Smooth muscle cell (in vitro differentiated cells): Measurements from ENCODE around the gene PPP1R7. TPM values are rescaled to one million over a fixed set of nuclear protein-coding genes. Genes with fewer than 3 reads are reported as not detected.

Source experiments
- DNase-seq: peaks from one replicate; lab custom pipeline; 2025; ENCODE audit not compliant: unreplicated experiment; lab: John Stamatoyannopoulos, UW
- H2AFZ ChIP-seq: fragments of 200-600 bp; sonication (generic); 2 replicates; pipeline ENCODE4 v1.6.0; 2016; ENCODE audit warnings: antibody characterized with exemption, low read depth, mild to moderate bottlenecking
- H3F3A ChIP-seq: fragments of 200-600 bp; sonication (generic); 2 replicates; pipeline ENCODE4 v1.6.0; 2017; ENCODE audit warnings: antibody characterized with exemption, low read depth
- H3K27ac ChIP-seq: fragments of 200-600 bp; sonication (generic); 2 replicates; pipeline ENCODE4 v1.5.1; 2016; ENCODE audit warnings: low read depth, mild to moderate bottlenecking
- H3K27me3 ChIP-seq: fragments of 200-600 bp; sonication (generic); 2 replicates; pipeline ENCODE4 v1.6.1; 2016; ENCODE audit warnings: low read depth, mild to moderate bottlenecking
- H3K36me3 ChIP-seq: fragments of 200-600 bp; sonication (generic); 2 replicates; pipeline ENCODE4 v1.5.1; 2016; ENCODE audit warnings: low read depth
- H3K4me1 ChIP-seq: fragments of 200-600 bp; sonication (generic); 2 replicates; pipeline ENCODE4 v1.5.1; 2016; ENCODE audit warnings: low read depth
- H3K4me2 ChIP-seq: fragments of 200-600 bp; sonication (generic); 2 replicates; pipeline ENCODE4 v1.6.0; 2016; ENCODE audit warnings: mild to moderate bottlenecking
- H3K4me3 ChIP-seq: fragments of 200-600 bp; sonication (generic); 2 replicates; pipeline ENCODE4 v1.5.1; 2016; ENCODE audit warnings: mild to moderate bottlenecking
- H3K79me2 ChIP-seq: fragments of 200-600 bp; sonication (generic); 2 replicates; pipeline ENCODE4 v1.6.0; 2016; ENCODE audit warnings: low read depth, mild to moderate bottlenecking
- H3K9ac ChIP-seq: fragments of 200-600 bp; sonication (generic); 2 replicates; pipeline ENCODE4 v1.6.0; 2016; ENCODE audit warnings: low read depth
- H3K9me3 ChIP-seq: fragments of 200-600 bp; sonication (generic); replicated peaks from 2 replicates; pipeline ENCODE4 v1.5.1; 2016; ENCODE audit warnings: low read depth
- H4K20me1 ChIP-seq: fragments of 200-600 bp; sonication (generic); 2 replicates; pipeline ENCODE4 v1.6.0; 2016; ENCODE audit warnings: low read depth
- WGBS: methylation state at CpG from one replicate; pipeline ENCODE4 v1.1.7; 2016; ENCODE audit warnings: low lambda C conversion rate; 5-methylcytosine and 5-hydroxymethylcytosine counted together
- polyA plus RNA-seq: library from polyadenylated mRNA; unstranded; fragments of >200 nt; fragmentation: Nextera tagmentation; extraction: Ambion mirVana; gene quantifications from 2 replicates; pipeline ENCODE4 v1.2.1, GENCODE V29; 2016
- total RNA-seq: library from RNA; depleted of rRNA; stranded (reverse); fragments of >200 nt; gene quantifications from 2 replicates; pipeline ENCODE4 v1.2.3, GENCODE V29; 2014
- TF ChIP-seq, protein P1 (sequence below): fragments of 200-600 bp; sonication (generic); IDR thresholded peaks from 2 replicates; pipeline ENCODE4 v1.5.1; 2017; ENCODE audit warnings: borderline replicate concordance, mild to moderate bottlenecking, antibody characterized with exemption; ENCODE audit not compliant: insufficient read depth, poor library complexity, severe bottlenecking

Gene PPP1R7
- total and polyA plus RNA-seq, 2 experiments from 2014 or later = 54.3 to 74.9 TPM

DNA sequence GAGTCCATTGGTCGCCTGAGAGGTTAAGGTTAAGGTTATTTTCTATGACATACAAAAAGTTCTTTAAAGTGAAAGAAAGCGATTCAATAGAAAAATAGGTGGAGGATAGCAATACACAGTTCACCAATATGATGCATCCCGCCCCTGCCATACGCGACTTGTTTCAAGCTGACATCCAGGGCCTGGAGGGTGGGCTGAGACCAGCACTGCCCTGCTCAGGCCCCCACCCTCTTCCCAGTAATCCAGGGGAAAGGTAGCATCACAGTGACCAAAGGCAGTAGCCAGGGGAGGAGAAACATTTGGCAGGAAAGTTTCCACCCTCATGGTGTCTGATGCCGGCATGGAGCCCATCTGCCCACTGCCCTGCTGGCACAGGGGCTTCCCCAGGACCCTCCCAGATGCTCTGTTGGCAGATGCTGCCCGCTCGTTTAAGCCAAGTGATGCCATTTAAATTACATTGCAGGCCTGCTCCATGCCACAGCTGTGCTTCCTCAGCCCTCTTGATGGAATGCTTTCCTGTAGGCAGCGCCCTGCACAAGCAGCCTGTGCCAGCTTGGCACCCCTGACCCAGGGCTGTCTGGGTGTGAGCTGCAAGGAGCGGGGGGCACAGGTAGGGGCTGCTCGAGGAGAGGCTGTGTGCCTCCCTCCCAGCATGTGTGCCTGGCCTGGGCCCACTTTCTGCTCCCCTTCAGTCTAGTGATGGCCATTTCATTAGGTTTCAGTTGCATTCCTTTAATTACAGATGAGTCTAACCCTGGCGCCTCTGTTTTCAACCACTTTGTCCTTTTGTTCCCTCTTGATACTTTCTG lies 27.5 kb downstream of the PPP1R7 start:
- no peaks in the 10 kb centered on the region for H3K36me3 ChIP-seq
- H3K9me3 ChIP-seq = no peaks in the 10 kb centered on the region
- H3K4me2 ChIP-seq = no peak overlapping the region
- H2AFZ ChIP-seq = no peak overlapping the region
- no peak overlapping the region for H3K9ac ChIP-seq
- no peak overlapping the region for H3K27ac ChIP-seq
- H3K4me1 ChIP-seq = no peaks in the 10 kb centered on the region
- H3K79me2 ChIP-seq = no peaks in the 10 kb centered on the region
- TF ChIP-seq, protein P1, sequence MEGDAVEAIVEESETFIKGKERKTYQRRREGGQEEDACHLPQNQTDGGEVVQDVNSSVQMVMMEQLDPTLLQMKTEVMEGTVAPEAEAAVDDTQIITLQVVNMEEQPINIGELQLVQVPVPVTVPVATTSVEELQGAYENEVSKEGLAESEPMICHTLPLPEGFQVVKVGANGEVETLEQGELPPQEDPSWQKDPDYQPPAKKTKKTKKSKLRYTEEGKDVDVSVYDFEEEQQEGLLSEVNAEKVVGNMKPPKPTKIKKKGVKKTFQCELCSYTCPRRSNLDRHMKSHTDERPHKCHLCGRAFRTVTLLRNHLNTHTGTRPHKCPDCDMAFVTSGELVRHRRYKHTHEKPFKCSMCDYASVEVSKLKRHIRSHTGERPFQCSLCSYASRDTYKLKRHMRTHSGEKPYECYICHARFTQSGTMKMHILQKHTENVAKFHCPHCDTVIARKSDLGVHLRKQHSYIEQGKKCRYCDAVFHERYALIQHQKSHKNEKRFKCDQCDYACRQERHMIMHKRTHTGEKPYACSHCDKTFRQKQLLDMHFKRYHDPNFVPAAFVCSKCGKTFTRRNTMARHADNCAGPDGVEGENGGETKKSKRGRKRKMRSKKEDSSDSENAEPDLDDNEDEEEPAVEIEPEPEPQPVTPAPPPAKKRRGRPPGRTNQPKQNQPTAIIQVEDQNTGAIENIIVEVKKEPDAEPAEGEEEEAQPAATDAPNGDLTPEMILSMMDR = no peak
- H3K27me3 ChIP-seq = no peaks in the 10 kb centered on the region
- no peaks in the 10 kb centered on the region for H4K20me1 ChIP-seq
- DNase-seq = no peak
- WGBS = 98% methylated on average over 12 of the region's 12 CpGs
- H3K4me3 ChIP-seq = no peak overlapping the region
- no peaks in the 10 kb centered on the region for H3F3A ChIP-seq

DNA sequence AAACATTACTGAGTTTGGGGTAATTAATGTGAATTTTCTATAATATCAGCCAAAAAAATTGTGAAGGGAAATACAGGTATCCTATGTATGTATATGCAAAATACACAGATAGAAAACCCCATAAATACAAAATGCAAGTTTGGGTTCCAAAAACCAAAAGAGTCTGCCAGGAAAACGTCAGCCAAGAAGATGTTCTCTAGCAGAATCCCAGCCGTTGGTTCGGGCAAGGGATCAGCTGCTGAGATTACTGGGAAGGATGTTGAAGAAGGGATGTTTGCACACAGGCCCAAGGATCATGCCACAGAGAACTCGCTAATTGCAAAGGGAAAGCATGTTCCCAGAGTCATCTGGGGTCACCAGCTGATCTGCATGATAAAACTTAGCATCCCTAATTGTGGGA lies 28.7 kb downstream of the PPP1R7 start:
- no peaks in the 10 kb centered on the region for H3K9me3 ChIP-seq
- no peaks in the 10 kb centered on the region for H3K27me3 ChIP-seq
- H3K4me3 ChIP-seq = no peak overlapping the region
- no peaks in the 10 kb centered on the region for H3F3A ChIP-seq
- TF ChIP-seq, protein P1 = no peak
- H4K20me1 ChIP-seq = no peaks in the 10 kb centered on the region
- no peaks in the 10 kb centered on the region for H3K4me1 ChIP-seq
- H3K27ac ChIP-seq = no peak overlapping the region
- H3K9ac ChIP-seq = no peak overlapping the region
- WGBS = 93% methylated on average over 4 of the region's 4 CpGs
- H2AFZ ChIP-seq = no peak overlapping the region
- H3K79me2 ChIP-seq = no peaks in the 10 kb centered on the region
- no peaks in the 10 kb centered on the region for H3K36me3 ChIP-seq
- H3K4me2 ChIP-seq = no peak overlapping the region
- DNase-seq = no peak

DNA sequence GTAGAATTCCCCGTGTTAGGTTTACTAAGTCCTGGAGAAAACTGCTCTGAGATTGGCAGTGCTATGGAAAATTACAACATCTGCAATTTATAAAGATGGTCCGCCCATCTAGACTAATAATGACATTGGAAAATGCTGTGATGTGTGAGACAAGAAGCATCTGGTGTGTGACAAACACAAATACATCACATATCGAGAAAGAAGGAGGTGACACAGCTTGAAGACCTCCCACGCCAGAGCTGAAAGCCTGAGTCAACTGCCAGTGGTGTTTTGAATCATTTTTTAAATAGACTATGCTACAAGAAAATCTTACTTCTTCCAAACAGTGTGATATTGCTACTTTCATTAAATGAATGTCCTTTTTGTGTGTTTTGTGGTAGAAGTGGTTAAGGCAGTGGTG lies 29.6 kb downstream of the PPP1R7 start:
- TF ChIP-seq, protein P1 = no peak
- no peaks in the 10 kb centered on the region for H3K4me1 ChIP-seq
- no peak for DNase-seq
- no peaks in the 10 kb centered on the region for H3K36me3 ChIP-seq
- no peak overlapping the region for H3K27ac ChIP-seq
- H4K20me1 ChIP-seq = no peaks in the 10 kb centered on the region
- no peaks in the 10 kb centered on the region for H3K27me3 ChIP-seq
- no peak overlapping the region for H3K4me3 ChIP-seq
- WGBS = 76% methylated on average over 4 of the region's 4 CpGs
- no peak overlapping the region for H3K9ac ChIP-seq
- no peaks in the 10 kb centered on the region for H3K79me2 ChIP-seq
- H3K4me2 ChIP-seq = no peak overlapping the region
- H3K9me3 ChIP-seq = no peaks in the 10 kb centered on the region
- no peaks in the 10 kb centered on the region for H3F3A ChIP-seq
- H2AFZ ChIP-seq = no peak overlapping the region

DNA sequence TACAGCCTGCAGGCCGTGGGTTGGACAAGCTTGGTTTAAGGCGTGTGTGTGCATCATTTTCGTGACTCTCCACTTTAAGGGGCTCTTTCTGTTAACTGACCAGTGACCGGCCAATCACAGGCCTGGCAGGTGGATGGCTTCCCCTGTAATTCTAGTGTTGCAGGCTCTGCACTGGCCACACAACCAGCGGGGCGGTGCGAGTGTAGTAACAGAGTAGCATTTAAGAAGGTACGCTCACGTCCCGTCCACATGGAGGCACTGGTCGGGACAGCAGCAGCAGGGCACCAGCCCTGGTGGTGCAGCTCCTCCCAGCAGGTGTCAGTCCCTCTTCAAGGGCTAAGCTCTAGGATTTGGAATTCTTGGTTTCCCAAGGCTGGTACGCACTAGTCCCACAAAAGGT lies 30.2 kb downstream of the PPP1R7 start:
- WGBS = 93% methylated on average over 12 of the region's 12 CpGs
- Histone ChIP-seq H2AFZ (no peak overlapping the region), H3K36me3 (no peaks in the 10 kb centered on the region), H4K20me1 (no peaks in the 10 kb centered on the region), H3K9me3 (no peaks in the 10 kb centered on the region), H3K79me2 (no peaks in the 10 kb centered on the region), H3K27ac (no peak overlapping the region), H3K4me1 (no peaks in the 10 kb centered on the region), H3K4me2 (no peak overlapping the region), H3F3A (no peaks in the 10 kb centered on the region), H3K9ac (no peak overlapping the region), H3K27me3 (no peaks in the 10 kb centered on the region), H3K4me3 (no peak overlapping the region)
- DNase-seq = no peak
- TF ChIP-seq, protein P1 = no peak
